Gastrocnemius medialis (tissue), 4 donors: ENCODE results near the gene ZNF652. TPM values are rescaled to one million over a fixed set of nuclear protein-coding genes. Genes with fewer than 3 reads are reported as not detected.

Source experiments
- ATAC-seq, 2 donors: fragments of 150-250 bp; one replicate each; pipeline ENCODE4 v1.9.1; 2016
- DNase-seq, 2 donors: peaks; one replicate each; pipeline ENCODE4 v3.0.0-alpha.2; 2019
- H3K27ac ChIP-seq, 4 donors: fragments of 200-600 bp; sonication (generic); 1 replicate in 1 of 4; 2 replicates in 3 of 4; pipeline ENCODE4 v1.5.1; 2016 to 2018; ENCODE audit warnings: mild to moderate bottlenecking in 2 of 4, moderate library complexity in 1 of 4
- H3K27me3 ChIP-seq, 3 donors: fragments of 200-600 bp; sonication (generic) in 2 of 3; 1 replicate in 1 of 3; 2 replicates in 2 of 3; pipeline versions ENCODE4 v1.5.1 to v1.6.0; 2016 to 2019; ENCODE audit warnings: mild to moderate bottlenecking in 1 of 3, moderate library complexity in 1 of 3
- H3K36me3 ChIP-seq, 2 donors: fragments of 200-600 bp; sonication (generic) in 1 of 2; one replicate each; pipeline ENCODE4 v1.5.1; 2017 to 2018
- H3K4me1 ChIP-seq, 2 donors: fragments of 200-600 bp; sonication (generic) in 1 of 2; one replicate each; pipeline ENCODE4 v1.5.1; 2016 to 2017; ENCODE audit warnings: mild to moderate bottlenecking in 2 of 2
- H3K4me3 ChIP-seq, 4 donors: fragments of 200-600 bp; sonication (generic) in 3 of 4; 1 replicate in 1 of 4; 2 replicates in 3 of 4; pipeline ENCODE4 v1.5.1; 2016 to 2019; ENCODE audit warnings: mild to moderate bottlenecking in 2 of 4
- H3K9me3 ChIP-seq, 3 donors: fragments of 200-600 bp; sonication (generic) in 2 of 3; 1 replicate in 1 of 3; 2 replicates in 2 of 3; pipeline ENCODE4 v1.5.1; 2016 to 2019
- POLR2A ChIP-seq, 2 donors: fragments of 450-650 bp; IDR thresholded peaks; one replicate each; pipeline ENCODE4 v1.6.1; 2017; ENCODE audit warnings: antibody characterized with exemption in 2 of 2, mild to moderate bottlenecking in 2 of 2, moderate library complexity in 2 of 2
- in situ Hi-C, 4 donors: fragments of 200-750 bp; cut with MboI; loops; one replicate each; pipeline versions ENCODE4 v1.15.0 to v1.8.0; 2017; ENCODE audit warnings: low sequenced_read_pairs in 4 of 4
- intact Hi-C: fragments of 100-400 bp; cut with DNase I; formaldehyde crosslinking; loops from one replicate; pipeline ENCODE4 v1.15.1; 2023; ENCODE audit warnings: low total_unique reads
- total RNA-seq, 4 donors: library from RNA; depleted of rRNA; stranded (reverse); fragments of >200 nt; gene quantifications; one replicate each; pipeline versions ENCODE4 v1.1.0 to v1.2.3, GENCODE V29; 2016
- TF ChIP-seq, protein P1 (sequence below), 5 experiments: fragments of 450-650 bp in 3 of 5; fragments of 200-600 bp in 2 of 5; sonication (generic) in 2 of 5; IDR thresholded peaks in 4 of 5; conservative IDR thresholded peaks in 1 of 5; 1 replicate in 4 of 5; 2 replicates in 1 of 5; pipeline ENCODE4 v1.5.1; 2016 to 2019; ENCODE audit warnings: antibody characterized with exemption in 5 of 5, mild to moderate bottlenecking in 3 of 5, moderate library complexity in 3 of 5

ZNF652 gene
- total RNA-seq, 4 donors from 2014 or later: 32.8 to 49.6 (median 41.1) TPM

DNA sequence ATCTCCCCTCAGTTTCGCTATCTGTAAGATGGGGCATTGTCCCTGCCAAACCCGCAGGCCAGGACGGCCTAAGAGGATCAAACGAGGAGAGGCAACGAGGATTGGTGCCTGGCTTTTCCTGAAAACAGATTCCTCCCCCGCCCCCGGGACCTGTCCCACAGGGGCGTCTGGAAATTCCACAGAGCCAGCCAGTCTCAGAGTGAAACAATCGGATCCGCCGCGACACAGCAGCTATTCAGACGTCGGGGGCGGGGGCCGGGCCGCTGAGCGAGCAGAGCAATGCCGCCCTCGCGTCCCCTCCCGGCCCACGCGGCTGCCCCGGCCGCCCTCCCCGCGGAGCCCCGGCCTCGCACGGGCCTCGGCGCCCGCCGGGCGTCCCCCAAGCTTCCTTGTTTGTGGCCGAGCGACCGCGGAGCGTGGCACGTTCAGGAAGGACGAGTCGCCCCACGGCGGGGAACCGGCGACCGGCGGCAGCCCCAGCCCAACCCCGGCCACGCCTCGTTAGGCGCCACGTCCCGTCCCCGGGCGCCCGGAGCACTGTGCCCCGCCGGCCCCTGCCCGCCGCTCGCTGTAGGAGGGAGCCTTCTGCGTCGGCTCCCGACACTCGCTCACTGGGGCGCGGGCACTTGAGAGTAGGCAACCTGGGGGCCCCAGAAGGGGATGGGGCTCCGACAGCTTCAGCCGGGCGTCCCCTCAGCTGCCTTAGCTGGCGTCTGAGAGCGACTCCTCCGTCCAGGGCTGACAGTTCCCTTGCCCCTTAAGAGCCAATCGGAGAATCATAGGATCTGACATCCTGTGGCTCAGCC, 101.8 kb downstream of the ZNF652 start:
- in situ Hi-C loops: no loop called here
- peaks cover 0 to 7% of the 10 kb centered on the region in 2 donors for H3K4me1 ChIP-seq
- peak overlapping the region; percentile 40 to 64 (median 58) for H3K4me3 ChIP-seq
- H3K27me3 ChIP-seq: no peaks in the 10 kb centered on the region
- peak; percentile 16 to 47 for TF ChIP-seq POLR2A (IDR thresholded peaks at IDR 0.05)
- TF ChIP-seq, protein P1, sequence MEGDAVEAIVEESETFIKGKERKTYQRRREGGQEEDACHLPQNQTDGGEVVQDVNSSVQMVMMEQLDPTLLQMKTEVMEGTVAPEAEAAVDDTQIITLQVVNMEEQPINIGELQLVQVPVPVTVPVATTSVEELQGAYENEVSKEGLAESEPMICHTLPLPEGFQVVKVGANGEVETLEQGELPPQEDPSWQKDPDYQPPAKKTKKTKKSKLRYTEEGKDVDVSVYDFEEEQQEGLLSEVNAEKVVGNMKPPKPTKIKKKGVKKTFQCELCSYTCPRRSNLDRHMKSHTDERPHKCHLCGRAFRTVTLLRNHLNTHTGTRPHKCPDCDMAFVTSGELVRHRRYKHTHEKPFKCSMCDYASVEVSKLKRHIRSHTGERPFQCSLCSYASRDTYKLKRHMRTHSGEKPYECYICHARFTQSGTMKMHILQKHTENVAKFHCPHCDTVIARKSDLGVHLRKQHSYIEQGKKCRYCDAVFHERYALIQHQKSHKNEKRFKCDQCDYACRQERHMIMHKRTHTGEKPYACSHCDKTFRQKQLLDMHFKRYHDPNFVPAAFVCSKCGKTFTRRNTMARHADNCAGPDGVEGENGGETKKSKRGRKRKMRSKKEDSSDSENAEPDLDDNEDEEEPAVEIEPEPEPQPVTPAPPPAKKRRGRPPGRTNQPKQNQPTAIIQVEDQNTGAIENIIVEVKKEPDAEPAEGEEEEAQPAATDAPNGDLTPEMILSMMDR (IDR thresholded peaks at IDR 0.05 in 4 of 5, conservative IDR thresholded peaks at IDR 0.05 in 1 of 5): no peak
- ATAC-seq (peak; percentile 75 to 84), DNase-seq (peak; percentile 6 to 25)
- H3K27ac ChIP-seq: peak overlapping the region; percentile 2 to 69 (median 66)
- no peaks in the 10 kb centered on the region for H3K9me3 ChIP-seq
- no peaks in the 10 kb centered on the region for H3K36me3 ChIP-seq
- intact Hi-C loops: no loop called here

GRCh38 chr17:49259663-49260010, 102.4 kb downstream of the ZNF652 start:
- peak overlapping the region; percentile 40 to 64 (median 58) for H3K4me3 ChIP-seq
- no peaks in the 10 kb centered on the region for H3K9me3 ChIP-seq
- no peaks in the 10 kb centered on the region for H3K27me3 ChIP-seq
- ATAC-seq (peak in 1 of 2 donors; percentile 17), DNase-seq (no peak)
- in situ Hi-C loops: no loop called here
- peaks cover 0 to 7% of the 10 kb centered on the region in 2 donors for H3K4me1 ChIP-seq
- no peak for TF ChIP-seq POLR2A (IDR thresholded peaks at IDR 0.05)
- TF ChIP-seq, protein P1 (IDR thresholded peaks at IDR 0.05 in 4 of 5, conservative IDR thresholded peaks at IDR 0.05 in 1 of 5): no peak
- H3K36me3 ChIP-seq: no peaks in the 10 kb centered on the region
- H3K27ac ChIP-seq: peak overlapping the region; percentile 2 to 69 (median 66)
- intact Hi-C loops: no loop called here

DNA sequence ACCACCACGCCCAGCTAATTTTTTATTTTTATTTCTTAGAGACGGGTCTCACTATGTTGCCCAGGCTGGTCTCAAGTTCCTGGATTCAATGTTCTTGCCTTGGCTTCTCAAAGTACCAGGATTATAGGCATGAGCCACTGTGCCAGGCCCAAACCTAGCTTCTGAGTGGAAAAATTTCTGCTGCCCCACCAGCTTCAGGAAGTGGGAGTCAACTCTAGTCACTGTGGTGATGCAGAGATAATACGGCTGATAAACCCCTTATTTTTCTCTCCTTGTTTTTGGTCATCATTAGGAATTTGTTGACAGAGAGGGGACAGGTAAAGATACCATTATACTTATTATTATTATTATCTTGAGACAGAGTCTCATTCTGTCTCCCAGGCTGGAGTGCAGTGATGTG, 103.7 kb downstream of the ZNF652 start:
- intact Hi-C loops (no loop called here), in situ Hi-C loops (no loop called here)
- no peaks in the 10 kb centered on the region for H3K36me3 ChIP-seq
- no peak for TF ChIP-seq POLR2A (IDR thresholded peaks at IDR 0.05)
- TF ChIP-seq, protein P1 (IDR thresholded peaks at IDR 0.05 in 4 of 5, conservative IDR thresholded peaks at IDR 0.05 in 1 of 5): no peak
- no peaks in the 10 kb centered on the region for H3K9me3 ChIP-seq
- H3K4me1 ChIP-seq: peaks cover 0 to 7% of the 10 kb centered on the region in 2 donors
- no peaks in the 10 kb centered on the region for H3K27me3 ChIP-seq
- H3K27ac ChIP-seq: no peak overlapping the region
- DNase-seq (no peak), ATAC-seq (no peak)
- H3K4me3 ChIP-seq: no peak overlapping the region

DNA sequence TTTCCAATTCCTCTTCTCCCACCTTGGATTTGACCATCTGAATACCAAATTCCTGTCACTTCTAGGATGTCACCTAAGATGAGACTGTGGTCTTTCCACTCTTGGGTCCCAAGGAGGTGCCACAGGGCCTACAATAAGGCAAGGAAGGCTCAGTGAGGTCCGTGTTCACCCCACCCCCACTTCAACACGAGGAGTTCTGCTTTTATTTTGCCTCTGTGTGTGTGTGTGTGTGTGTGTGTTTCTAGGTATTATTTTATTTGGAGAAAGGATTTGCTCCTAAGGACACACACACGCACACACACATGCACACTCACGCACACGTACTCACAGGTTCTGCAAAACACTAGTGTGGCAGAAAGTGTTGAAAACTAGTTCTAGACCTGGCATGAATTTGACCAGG, 106.9 kb downstream of the ZNF652 start:
- ATAC-seq (no peak), DNase-seq (no peak)
- Histone ChIP-seq H3K36me3 (no peaks in the 10 kb centered on the region), H3K4me1 (no peaks in the 10 kb centered on the region), H3K9me3 (no peaks in the 10 kb centered on the region), H3K27me3 (no peaks in the 10 kb centered on the region), H3K27ac (no peak overlapping the region), H3K4me3 (no peak overlapping the region)
- intact Hi-C loops: no loop called here
- in situ Hi-C loops: no loop called here
- no peak for TF ChIP-seq POLR2A (IDR thresholded peaks at IDR 0.05)
- TF ChIP-seq, protein P1 (IDR thresholded peaks at IDR 0.05 in 4 of 5, conservative IDR thresholded peaks at IDR 0.05 in 1 of 5): no peak
